ENCODE measurements around the gene CCSER2. TPM values are rescaled to one million over a fixed set of nuclear protein-coding genes. Genes with fewer than 3 reads are reported as not detected.

The CCSER2 gene
- polyA plus RNA-seq, 1 donor (not counting 4 experiments of a cell fraction or from before 2014, with no cell fraction given), result 26.7 TPM

DNA sequence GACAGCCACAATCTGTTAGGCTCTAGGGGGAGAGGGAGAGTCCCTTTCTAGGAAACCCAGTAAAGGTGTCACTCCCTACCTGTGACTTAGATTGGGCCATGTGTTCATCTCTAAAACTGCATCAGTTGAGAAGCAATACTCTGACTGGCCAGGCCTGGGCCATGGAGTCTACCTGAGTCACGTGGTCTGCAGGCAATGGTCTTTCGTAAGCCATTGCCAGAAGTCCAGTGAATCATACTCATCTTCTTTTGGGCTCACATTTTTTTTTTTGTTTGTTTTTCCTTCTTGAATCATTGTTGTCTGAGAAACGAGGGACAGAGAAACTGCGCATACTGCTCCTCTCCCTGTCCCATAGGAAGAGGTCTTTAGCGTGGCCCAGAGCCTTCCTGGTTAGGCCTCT, 215.6 kb downstream of the CCSER2 start:
- Histone ChIP-seq H3K79me2 (ENCODE audit: control insufficient read depth, insufficient read depth, low read length) (no peaks in the 10 kb centered on the region), H3K4me2 (ENCODE audit: control insufficient read depth, extremely low read depth, insufficient read depth, low read depth, low read length) (no peak overlapping the region), H4K20me1 (ENCODE audit: control insufficient read depth, extremely low read depth, insufficient read depth, low read length) (no peaks in the 10 kb centered on the region), H3K27me3 (ENCODE audit: control insufficient read depth, extremely low read depth, insufficient read depth, low read length) (no peaks in the 10 kb centered on the region), H3K36me3 (ENCODE audit: control insufficient read depth in 2 of 2, extremely low read depth in 1 of 2, insufficient read depth in 2 of 2, low read length in 2 of 2) (no peaks in the 10 kb centered on the region), H3K9me3 (ENCODE audit: control insufficient read depth, low read depth, low read length) (no peaks in the 10 kb centered on the region), H3K9me1 (ENCODE audit: control insufficient read depth, extremely low read depth, insufficient read depth, low read length) (no peaks in the 10 kb centered on the region), H3K9ac (ENCODE audit: control insufficient read depth, extremely low read depth, insufficient read depth, low read length) (no peak overlapping the region), H3K27ac (ENCODE audit: control insufficient read depth, insufficient read depth, low read length) (no peak overlapping the region), H2AFZ (ENCODE audit: control insufficient read depth, low read length) (no peak overlapping the region), H3K4me1 (ENCODE audit: control insufficient read depth, extremely low read depth, insufficient read depth, low read length) (peaks cover 11% of the 10 kb centered on the region), H3K4me3 (ENCODE audit: control insufficient read depth in 2 of 3, extremely low read depth in 1 of 3, insufficient read depth in 2 of 3, low read depth in 1 of 3, low read length in 3 of 3) (no peak overlapping the region)
- dilution Hi-C loops (cut with MboI; ENCODE audit: extremely low pct_ligation_motif_present, low sequenced_read_pairs), result no loop called here
- DNase-seq (ENCODE audit: low read depth, low spot score), result no peak
- TF ChIP-seq, protein P1, sequence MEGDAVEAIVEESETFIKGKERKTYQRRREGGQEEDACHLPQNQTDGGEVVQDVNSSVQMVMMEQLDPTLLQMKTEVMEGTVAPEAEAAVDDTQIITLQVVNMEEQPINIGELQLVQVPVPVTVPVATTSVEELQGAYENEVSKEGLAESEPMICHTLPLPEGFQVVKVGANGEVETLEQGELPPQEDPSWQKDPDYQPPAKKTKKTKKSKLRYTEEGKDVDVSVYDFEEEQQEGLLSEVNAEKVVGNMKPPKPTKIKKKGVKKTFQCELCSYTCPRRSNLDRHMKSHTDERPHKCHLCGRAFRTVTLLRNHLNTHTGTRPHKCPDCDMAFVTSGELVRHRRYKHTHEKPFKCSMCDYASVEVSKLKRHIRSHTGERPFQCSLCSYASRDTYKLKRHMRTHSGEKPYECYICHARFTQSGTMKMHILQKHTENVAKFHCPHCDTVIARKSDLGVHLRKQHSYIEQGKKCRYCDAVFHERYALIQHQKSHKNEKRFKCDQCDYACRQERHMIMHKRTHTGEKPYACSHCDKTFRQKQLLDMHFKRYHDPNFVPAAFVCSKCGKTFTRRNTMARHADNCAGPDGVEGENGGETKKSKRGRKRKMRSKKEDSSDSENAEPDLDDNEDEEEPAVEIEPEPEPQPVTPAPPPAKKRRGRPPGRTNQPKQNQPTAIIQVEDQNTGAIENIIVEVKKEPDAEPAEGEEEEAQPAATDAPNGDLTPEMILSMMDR (optimal IDR thresholded peaks at IDR 0.05 in 1 of 3, IDR thresholded peaks at IDR 0.05 in 1 of 3, conservative IDR thresholded peaks at IDR 0.05 in 1 of 3; ENCODE audit: extremely low read depth in 1 of 3, insufficient read depth in 2 of 3, low read length in 3 of 3), result no peak
- TF ChIP-seq EZH2 (IDR thresholded peaks at IDR 0.05; ENCODE audit: low read length), result no peak
- no peak for FAIRE-seq

DNA sequence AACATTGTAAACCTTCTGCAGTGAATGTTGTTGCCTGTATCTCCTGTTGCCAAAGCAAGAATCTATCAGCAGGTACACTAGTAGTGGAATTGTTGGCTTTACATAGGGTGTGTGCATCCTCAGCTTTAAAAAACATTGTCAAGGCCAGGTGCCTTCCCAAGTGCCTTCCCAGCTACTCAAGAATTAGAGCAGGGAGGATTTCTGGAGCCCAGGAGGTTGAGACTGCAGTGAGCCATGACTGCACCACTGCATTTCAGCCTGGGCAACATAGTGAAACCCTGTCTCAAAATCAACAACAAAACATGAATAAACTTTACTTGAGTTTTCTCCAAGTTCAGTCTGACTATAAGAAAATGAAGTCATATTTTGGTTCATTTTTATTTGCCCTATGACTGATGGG, 217.3 kb downstream of the CCSER2 start:
- TF ChIP-seq, protein P1 (optimal IDR thresholded peaks at IDR 0.05 in 1 of 3, IDR thresholded peaks at IDR 0.05 in 1 of 3, conservative IDR thresholded peaks at IDR 0.05 in 1 of 3; ENCODE audit: extremely low read depth in 1 of 3, insufficient read depth in 2 of 3, low read length in 3 of 3), result no peak
- TF ChIP-seq EZH2 (IDR thresholded peaks at IDR 0.05; ENCODE audit: low read length), result no peak
- FAIRE-seq (no peak), DNase-seq (ENCODE audit: low read depth, low spot score) (no peak)
- H3K79me2 ChIP-seq (ENCODE audit: control insufficient read depth, insufficient read depth, low read length), result no peaks in the 10 kb centered on the region
- H3K27ac ChIP-seq (ENCODE audit: control insufficient read depth, insufficient read depth, low read length), result no peak overlapping the region
- H3K27me3 ChIP-seq (ENCODE audit: control insufficient read depth, extremely low read depth, insufficient read depth, low read length), result no peaks in the 10 kb centered on the region
- dilution Hi-C loops (cut with MboI; ENCODE audit: extremely low pct_ligation_motif_present, low sequenced_read_pairs), result no loop called here
- no peak overlapping the region for H3K4me3 ChIP-seq (ENCODE audit: control insufficient read depth in 2 of 3, extremely low read depth in 1 of 3, insufficient read depth in 2 of 3, low read depth in 1 of 3, low read length in 3 of 3)
- no peaks in the 10 kb centered on the region for H3K4me1 ChIP-seq (ENCODE audit: control insufficient read depth, extremely low read depth, insufficient read depth, low read length)
- no peaks in the 10 kb centered on the region for H4K20me1 ChIP-seq (ENCODE audit: control insufficient read depth, extremely low read depth, insufficient read depth, low read length)
- no peak overlapping the region for H2AFZ ChIP-seq (ENCODE audit: control insufficient read depth, low read length)
- no peaks in the 10 kb centered on the region for H3K9me3 ChIP-seq (ENCODE audit: control insufficient read depth, low read depth, low read length)
- no peak overlapping the region for H3K4me2 ChIP-seq (ENCODE audit: control insufficient read depth, extremely low read depth, insufficient read depth, low read depth, low read length)
- H3K36me3 ChIP-seq (ENCODE audit: control insufficient read depth in 2 of 2, extremely low read depth in 1 of 2, insufficient read depth in 2 of 2, low read length in 2 of 2), result no peaks in the 10 kb centered on the region
- no peaks in the 10 kb centered on the region for H3K9me1 ChIP-seq (ENCODE audit: control insufficient read depth, extremely low read depth, insufficient read depth, low read length)
- H3K9ac ChIP-seq (ENCODE audit: control insufficient read depth, extremely low read depth, insufficient read depth, low read length), result no peak overlapping the region
